Tracheal epithelial cell (primary cell): ENCODE measurements around the gene CLIP1. TPM values are rescaled to one million over a fixed set of nuclear protein-coding genes. Genes with fewer than 3 reads are reported as not detected.

ENCODE experiments used
- total RNA-seq: library from RNA; depleted of rRNA; stranded (reverse); fragments of >200 nt; gene quantifications from 2 replicates; pipeline ENCODE4 v1.2.1, GENCODE V29; 2014

The CLIP1 gene
- total RNA-seq: 54.8 and 59.5 TPM in 2 replicates

DNA sequence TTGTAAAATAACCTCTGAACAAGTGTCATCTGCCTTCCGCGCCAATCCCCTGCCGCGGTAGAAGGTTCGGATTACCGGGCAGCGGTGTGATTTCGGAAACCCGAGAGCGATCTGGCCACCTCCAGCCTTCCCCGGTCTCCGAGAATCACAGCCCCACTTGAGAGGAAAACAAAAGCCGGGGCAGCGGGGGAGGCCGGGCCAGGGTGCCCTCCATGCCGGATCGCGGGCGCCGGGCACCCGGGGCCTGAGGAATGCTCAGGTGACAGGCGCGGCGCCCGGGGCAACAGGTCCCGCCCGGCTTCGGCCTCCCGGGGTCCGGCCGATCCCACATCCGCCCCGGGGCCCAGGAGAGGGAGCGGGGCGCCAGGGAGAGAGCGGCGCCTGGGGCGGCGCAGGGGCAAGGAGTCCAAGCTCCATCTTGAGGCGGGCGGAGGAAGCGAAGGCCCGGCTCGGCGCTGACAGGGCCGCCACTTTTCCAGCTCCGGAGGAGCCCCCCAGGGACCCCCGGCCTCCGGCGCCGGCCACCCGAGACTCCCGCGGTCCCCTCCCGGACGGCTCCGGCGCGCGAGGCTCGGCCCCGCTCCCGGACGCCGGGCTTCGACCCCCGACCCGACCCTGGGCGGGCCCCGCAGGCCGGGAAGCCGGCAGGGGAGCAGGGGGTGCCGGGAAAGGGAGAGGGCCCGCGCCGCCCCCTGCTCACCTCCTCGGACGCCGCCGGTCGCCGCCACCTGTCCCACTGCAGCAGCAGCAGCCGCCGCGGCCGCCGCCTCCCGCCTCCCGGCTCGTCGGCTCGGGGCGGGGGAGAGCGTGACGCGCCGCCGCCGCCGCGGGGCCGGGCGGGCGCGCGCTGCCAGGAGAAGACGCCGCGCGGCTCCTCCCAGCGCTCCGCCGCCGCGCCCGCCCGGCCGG is at the start of gene CLIP1:
Gene CLIP1, minus strand, starts transcription at position 849 of the 909 bp plus-strand sequence. CDS start 42,217 bp downstream, outside the sequence.

GRCh38 chr12:122266230-122266901 is 156.1 kb downstream of the CLIP1 start, which contains the start of gene VPS33A:
Gene VPS33A, minus strand, starts transcription at chr12:122266494. Its CDS starts 86 bp downstream, at chr12:122266408.

GRCh38 chr12:122225683-122226365 is 196.6 kb downstream of the CLIP1 start, which contains the start of gene DIABLO:
Gene DIABLO, minus strand, starts transcription at chr12:122226052. Its CDS starts 38 bp downstream, at chr12:122226014.

Other genes starting within 250 kb of the CLIP1 start
- not detected in 2 replicates for gene IL31, start 248.4 kb downstream of the CLIP1 start, total RNA-seq
- gene LRRC43, start 239.5 kb downstream of the CLIP1 start, total RNA-seq: 0.72 and 1.9 TPM in 2 replicates
- gene B3GNT4, start 219.0 kb downstream of the CLIP1 start, total RNA-seq: 5.3 and 9.4 TPM in 2 replicates
- gene DIABLO, start 196.6 kb downstream of the CLIP1 start, total RNA-seq: 73.5 and 93.7 TPM in 2 replicates
- gene VPS33A, start 156.2 kb downstream of the CLIP1 start, total RNA-seq: 14.7 and 18.3 TPM in 2 replicates
- gene ZCCHC8, start 78.3 kb upstream of the CLIP1 start, total RNA-seq: 14.0 and 14.5 TPM in 2 replicates
- 20.2 and 25.5 TPM in 2 replicates for gene RSRC2, start 104.3 kb upstream of the CLIP1 start, total RNA-seq
- gene KNTC1, start 104.6 kb upstream of the CLIP1 start, total RNA-seq: 7.5 and 10.1 TPM in 2 replicates